C4-2B (cell line): ENCODE results near the gene COL23A1.

Source experiments
- CTCF ChIP-seq: fragments of 450-650 bp; conservative IDR thresholded peaks from 2 replicates; pipeline ENCODE4 v1.5.1; 2017; ENCODE audit warnings: mild to moderate bottlenecking
- ZFX ChIP-seq: fragments of 450-650 bp; IDR thresholded peaks from 2 replicates; pipeline ENCODE4 v1.6.1; 2017

GRCh38 chr5:178375348-178375747 is 214.8 kb downstream of the COL23A1 start:
- TF ChIP-seq CTCF, result no peak
- TF ChIP-seq ZFX, result no peak
